Fibroblast of villous mesenchyme (primary cell): ENCODE data around the gene RNF126. TPM values are rescaled to one million over a fixed set of nuclear protein-coding genes. Genes with fewer than 3 reads are reported as not detected.

Experiments
- DNase-seq: peaks from one replicate; pipeline ENCODE4 v3.0.0-alpha.2; 2010; ENCODE audit warnings: low read depth
- H3K4me3 ChIP-seq: 2 replicates; pipeline ENCODE4 v1.5.1; 2011; ENCODE audit warnings: low read depth, mild to moderate bottlenecking, low read length
- total RNA-seq: library from RNA; depleted of rRNA; stranded (reverse); fragments of >200 nt; gene quantifications from 2 replicates; pipeline ENCODE4 v1.2.3, GENCODE V29; 2012
- TF ChIP-seq, protein P1 (sequence below): IDR thresholded peaks from 2 replicates; pipeline ENCODE4 v1.5.1; 2012; ENCODE audit warnings: low read depth, mild to moderate bottlenecking, low read length; ENCODE audit not compliant: insufficient read depth

RNF126 gene
- total RNA-seq, 1 donor: 30.7 TPM

- H3K4me3 ChIP-seq: no peak overlapping the region
- no peak for DNase-seq
- TF ChIP-seq, protein P1, sequence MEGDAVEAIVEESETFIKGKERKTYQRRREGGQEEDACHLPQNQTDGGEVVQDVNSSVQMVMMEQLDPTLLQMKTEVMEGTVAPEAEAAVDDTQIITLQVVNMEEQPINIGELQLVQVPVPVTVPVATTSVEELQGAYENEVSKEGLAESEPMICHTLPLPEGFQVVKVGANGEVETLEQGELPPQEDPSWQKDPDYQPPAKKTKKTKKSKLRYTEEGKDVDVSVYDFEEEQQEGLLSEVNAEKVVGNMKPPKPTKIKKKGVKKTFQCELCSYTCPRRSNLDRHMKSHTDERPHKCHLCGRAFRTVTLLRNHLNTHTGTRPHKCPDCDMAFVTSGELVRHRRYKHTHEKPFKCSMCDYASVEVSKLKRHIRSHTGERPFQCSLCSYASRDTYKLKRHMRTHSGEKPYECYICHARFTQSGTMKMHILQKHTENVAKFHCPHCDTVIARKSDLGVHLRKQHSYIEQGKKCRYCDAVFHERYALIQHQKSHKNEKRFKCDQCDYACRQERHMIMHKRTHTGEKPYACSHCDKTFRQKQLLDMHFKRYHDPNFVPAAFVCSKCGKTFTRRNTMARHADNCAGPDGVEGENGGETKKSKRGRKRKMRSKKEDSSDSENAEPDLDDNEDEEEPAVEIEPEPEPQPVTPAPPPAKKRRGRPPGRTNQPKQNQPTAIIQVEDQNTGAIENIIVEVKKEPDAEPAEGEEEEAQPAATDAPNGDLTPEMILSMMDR: no peak
Observed at GRCh38 chr19:616062-616700, 46.8 kb downstream of the RNF126 start.

- TF ChIP-seq, protein P1: no peak
- no peak overlapping the region for H3K4me3 ChIP-seq
Observed at GRCh38 chr19:615619-616018, 47.4 kb downstream of the RNF126 start.

DNA sequence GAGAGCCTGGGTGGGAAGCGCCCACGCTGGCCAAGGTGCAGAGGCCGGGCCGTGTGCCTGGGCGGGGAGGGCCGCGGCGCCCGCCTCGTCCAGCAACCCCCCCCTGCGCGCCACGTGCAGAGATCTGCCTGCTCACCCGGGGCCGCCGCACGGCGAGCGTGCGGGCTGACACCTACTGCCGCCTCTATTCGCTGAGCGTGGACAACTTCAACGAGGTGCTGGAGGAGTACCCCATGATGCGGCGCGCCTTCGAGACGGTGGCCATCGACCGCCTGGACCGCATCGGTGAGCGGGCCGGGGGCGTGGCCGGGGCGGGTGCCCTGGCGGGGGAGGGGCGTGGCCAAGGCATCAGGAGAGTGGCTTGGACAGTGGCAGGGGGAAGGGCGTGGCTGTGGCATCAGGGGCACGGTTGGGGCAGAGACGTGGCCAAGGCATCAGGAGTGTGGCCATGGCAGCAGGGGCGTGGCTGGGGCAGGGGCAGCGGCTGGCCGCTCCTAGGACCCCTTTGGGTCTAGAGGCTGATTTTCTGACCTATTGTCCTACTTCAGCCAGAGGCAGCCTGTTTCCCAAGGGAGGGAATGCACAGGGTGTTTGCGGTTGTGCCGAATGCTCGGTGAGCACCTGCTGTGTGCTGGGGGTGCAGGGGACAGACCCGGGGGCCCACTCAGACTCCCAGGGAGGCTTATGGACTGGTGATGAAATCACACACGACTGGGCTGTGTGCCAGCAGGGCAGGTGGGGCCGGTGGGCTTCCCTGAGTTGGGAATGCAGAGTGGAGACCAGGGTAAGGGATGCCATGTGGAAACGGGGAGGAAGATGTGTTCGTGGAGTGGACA is 49.1 kb downstream of the RNF126 start:
- TF ChIP-seq, protein P1: no peak
- DNase-seq: no peak
- no peak overlapping the region for H3K4me3 ChIP-seq

More at GRCh38 chr19:615619-616018, 47.4 kb downstream of the RNF126 start:
- no peak for DNase-seq

DNA sequence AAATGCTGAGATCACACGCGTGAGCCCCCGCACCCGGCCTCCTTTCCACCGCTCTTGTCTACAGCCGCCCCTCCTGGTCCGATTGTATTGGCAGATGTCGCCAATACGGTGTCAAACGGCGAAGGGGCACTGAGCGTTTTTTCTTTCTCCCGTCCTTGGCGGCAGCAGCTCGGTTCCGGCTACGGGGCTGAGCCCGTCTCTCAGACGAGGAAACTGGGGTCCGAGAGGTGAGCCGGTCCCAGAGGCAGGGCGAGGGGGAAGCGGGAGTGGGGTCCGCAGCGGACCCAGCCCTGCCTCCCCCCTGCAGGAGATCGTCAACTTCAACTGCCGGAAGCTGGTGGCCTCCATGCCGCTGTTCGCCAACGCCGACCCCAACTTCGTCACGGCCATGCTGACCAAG is 50.1 kb downstream of the RNF126 start:
- TF ChIP-seq, protein P1: no peak
- DNase-seq: no peak
- no peak overlapping the region for H3K4me3 ChIP-seq

GRCh38 chr19:611481-611868 is 51.5 kb downstream of the RNF126 start:
- peak; percentile 88 for DNase-seq
- H3K4me3 ChIP-seq: no peak overlapping the region

DNA sequence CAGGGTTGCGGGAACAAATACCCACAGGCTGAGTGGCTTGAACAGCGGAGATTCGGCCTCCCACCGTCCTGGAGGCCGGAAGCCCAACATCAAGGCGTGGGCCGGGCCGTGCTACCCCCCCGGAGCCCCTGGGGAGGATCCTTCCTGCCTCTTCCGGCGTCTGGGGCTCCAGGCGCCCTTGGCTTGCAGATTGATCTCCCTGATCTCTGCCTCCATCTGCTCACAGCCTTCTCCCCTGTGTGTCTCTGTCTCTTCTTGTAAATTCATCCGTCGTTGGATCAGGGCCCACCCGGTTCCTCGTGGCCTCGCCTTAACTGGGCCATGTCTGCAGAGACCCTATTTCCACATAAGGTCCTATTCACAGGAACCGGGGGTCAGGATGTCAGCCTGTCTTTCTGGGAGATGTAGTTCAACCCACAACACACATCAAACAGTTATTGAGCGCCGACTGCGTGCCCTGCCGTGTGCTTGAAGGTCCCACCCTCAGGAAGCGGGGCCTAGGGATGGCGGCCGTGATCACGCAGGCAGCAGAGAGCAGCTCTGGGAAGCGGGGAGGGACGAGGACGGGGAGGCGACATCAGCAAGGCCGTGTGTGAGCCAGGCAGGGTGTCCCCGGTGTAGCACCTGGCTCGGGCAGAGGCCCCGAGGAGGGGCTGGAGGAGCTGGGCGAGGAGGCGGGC is 52.1 kb downstream of the RNF126 start:
- TF ChIP-seq, protein P1: no peak

More at GRCh38 chr19:611481-611868, 51.5 kb downstream of the RNF126 start:
- TF ChIP-seq, protein P1: no peak

More for the DNA sequence above, 52.1 kb downstream of the RNF126 start:
- DNase-seq: peak; percentile 82
- H3K4me3 ChIP-seq: no peak overlapping the region
